ENCODE data around the gene NT5DC2.

The NT5DC2 gene

GRCh38 chr3:52533623-52534280 is at the start of gene NT5DC2:
NT5DC2 (minus strand) TSS chr3:52533857; CDS start chr3:52533737, 120 bp downstream.
- H3K4me3 ChIP-seq (ENCODE audit: low read depth, low read length): peak within 1 kb of the TSS; percentile 63

GRCh38 chr3:52574056-52574965 is 40.7 kb upstream of the NT5DC2 start:
- H3K4me3 ChIP-seq (ENCODE audit: low read depth, low read length): no peak overlapping the region

GRCh38 chr3:52572221-52572620 is 38.6 kb upstream of the NT5DC2 start:
- no peak overlapping the region for H3K4me3 ChIP-seq (ENCODE audit: low read depth, low read length)

GRCh38 chr3:52570076-52570475 is 36.4 kb upstream of the NT5DC2 start:
- no peak overlapping the region for H3K4me3 ChIP-seq (ENCODE audit: low read depth, low read length)

- no peak overlapping the region for H3K4me3 ChIP-seq (ENCODE audit: low read depth, low read length)
Measured at GRCh38 chr3:52568069-52568468, 34.4 kb upstream of the NT5DC2 start.

- H3K4me3 ChIP-seq (ENCODE audit: low read depth, low read length): no peak overlapping the region
Measured at GRCh38 chr3:52563984-52564383, 30.3 kb upstream of the NT5DC2 start.

GRCh38 chr3:52561028-52561747 is 27.5 kb upstream of the NT5DC2 start:
- no peak overlapping the region for H3K4me3 ChIP-seq (ENCODE audit: low read depth, low read length)

- no peak overlapping the region for H3K4me3 ChIP-seq (ENCODE audit: low read depth, low read length)
Measured at GRCh38 chr3:52558436-52558835, 24.8 kb upstream of the NT5DC2 start.

- no peak overlapping the region for H3K4me3 ChIP-seq (ENCODE audit: low read depth, low read length)
Measured at GRCh38 chr3:52557011-52557960, 23.6 kb upstream of the NT5DC2 start.

- H3K4me3 ChIP-seq (ENCODE audit: low read depth, low read length): no peak overlapping the region
Measured at GRCh38 chr3:52555056-52555455, 21.4 kb upstream of the NT5DC2 start.

GRCh38 chr3:52554026-52554755 is 20.5 kb upstream of the NT5DC2 start:
- no peak overlapping the region for H3K4me3 ChIP-seq (ENCODE audit: low read depth, low read length)

GRCh38 chr3:52552089-52552488 is 18.4 kb upstream of the NT5DC2 start:
- no peak overlapping the region for H3K4me3 ChIP-seq (ENCODE audit: low read depth, low read length)

GRCh38 chr3:52551118-52551517 is 17.5 kb upstream of the NT5DC2 start:
- no peak overlapping the region for H3K4me3 ChIP-seq (ENCODE audit: low read depth, low read length)

GRCh38 chr3:52547143-52547542 is 13.5 kb upstream of the NT5DC2 start:
- no peak overlapping the region for H3K4me3 ChIP-seq (ENCODE audit: low read depth, low read length)

GRCh38 chr3:52546111-52546901 is 12.6 kb upstream of the NT5DC2 start:
- H3K4me3 ChIP-seq (ENCODE audit: low read depth, low read length): no peak overlapping the region

- H3K4me3 ChIP-seq (ENCODE audit: low read depth, low read length): no peak overlapping the region
Measured at GRCh38 chr3:52544937-52545336, 11.3 kb upstream of the NT5DC2 start.

GRCh38 chr3:52541050-52541449 is 7.4 kb upstream of the NT5DC2 start:
- H3K4me3 ChIP-seq (ENCODE audit: low read depth, low read length): no peak overlapping the region

GRCh38 chr3:52539010-52539653 is 5.5 kb upstream of the NT5DC2 start:
- no peak overlapping the region for H3K4me3 ChIP-seq (ENCODE audit: low read depth, low read length)
